Putamen (tissue), 1 donor: ENCODE data around the gene TMEM245.

Source experiments
- DNase-seq: peaks from one replicate; pipeline ENCODE4 v3.0.0-alpha.2; 2016; ENCODE audit warnings: low spot score

The TMEM245 gene

DNA sequence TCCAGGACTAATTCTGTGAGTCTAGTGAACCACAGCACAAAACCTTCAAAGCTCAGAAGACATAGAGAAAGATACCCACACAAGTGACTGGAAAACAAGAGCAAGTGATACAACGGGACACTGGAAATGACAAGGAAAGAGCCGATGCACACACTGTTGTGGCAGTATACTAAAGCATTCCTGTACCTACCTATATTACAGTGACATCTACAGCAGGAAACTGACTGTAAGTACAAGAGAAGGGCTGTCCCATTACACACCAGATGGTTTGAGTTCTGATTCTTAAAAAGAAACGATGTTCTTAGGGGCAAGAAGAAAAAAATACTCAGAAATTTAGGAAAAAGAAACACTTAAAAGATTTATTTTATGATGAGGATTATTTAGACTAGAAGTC lies 18.5 kb downstream of the TMEM245 start:
- DNase-seq: no peak

DNA sequence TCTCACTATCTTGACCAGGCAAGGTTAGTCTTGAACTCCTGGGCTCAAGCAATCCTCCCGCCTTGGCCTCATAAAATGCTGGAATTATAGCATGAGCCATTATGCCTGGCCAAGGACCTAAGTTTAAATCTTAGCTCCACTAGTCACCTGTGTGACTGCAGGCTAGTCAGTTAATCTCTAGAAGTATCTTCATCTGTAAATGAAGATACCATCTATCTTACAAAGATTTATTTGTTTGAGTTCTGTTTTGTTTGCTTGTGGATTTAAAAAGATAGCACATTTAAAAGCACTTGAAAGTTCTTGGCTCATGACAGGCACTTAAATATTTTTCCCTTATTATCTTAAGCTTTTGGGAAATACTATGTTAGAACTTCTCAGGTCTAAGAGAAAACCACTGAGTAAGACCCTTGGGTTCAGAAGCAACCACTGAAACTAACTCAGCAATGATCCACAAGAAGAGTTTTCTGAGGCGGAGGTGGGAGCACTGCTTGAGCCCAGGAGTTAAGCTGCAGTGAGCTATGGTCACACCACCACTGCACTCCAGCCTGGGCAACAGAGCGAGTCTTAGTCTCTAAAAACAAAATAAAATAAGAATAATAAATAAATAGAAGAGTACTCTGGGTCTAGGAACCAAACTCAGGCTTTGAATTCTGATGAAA lies 19.1 kb downstream of the TMEM245 start:
- DNase-seq: no peak

DNA sequence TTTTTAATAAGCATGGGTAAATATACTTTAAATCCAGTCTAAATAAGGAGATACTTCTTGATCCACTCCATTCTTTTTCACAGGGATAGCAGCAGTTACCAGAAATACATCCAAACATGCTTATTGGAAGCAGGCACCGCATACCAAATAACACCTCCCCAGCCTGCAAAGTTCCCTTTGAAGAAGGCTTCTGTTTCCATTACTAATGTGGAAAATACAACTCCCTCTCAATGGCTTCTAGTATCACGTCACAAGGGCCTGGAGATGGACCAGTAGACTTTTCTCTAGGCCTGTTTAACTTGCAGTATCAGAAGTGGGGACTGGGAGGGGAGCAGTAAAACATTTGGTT lies 20.8 kb downstream of the TMEM245 start:
- DNase-seq: no peak

DNA sequence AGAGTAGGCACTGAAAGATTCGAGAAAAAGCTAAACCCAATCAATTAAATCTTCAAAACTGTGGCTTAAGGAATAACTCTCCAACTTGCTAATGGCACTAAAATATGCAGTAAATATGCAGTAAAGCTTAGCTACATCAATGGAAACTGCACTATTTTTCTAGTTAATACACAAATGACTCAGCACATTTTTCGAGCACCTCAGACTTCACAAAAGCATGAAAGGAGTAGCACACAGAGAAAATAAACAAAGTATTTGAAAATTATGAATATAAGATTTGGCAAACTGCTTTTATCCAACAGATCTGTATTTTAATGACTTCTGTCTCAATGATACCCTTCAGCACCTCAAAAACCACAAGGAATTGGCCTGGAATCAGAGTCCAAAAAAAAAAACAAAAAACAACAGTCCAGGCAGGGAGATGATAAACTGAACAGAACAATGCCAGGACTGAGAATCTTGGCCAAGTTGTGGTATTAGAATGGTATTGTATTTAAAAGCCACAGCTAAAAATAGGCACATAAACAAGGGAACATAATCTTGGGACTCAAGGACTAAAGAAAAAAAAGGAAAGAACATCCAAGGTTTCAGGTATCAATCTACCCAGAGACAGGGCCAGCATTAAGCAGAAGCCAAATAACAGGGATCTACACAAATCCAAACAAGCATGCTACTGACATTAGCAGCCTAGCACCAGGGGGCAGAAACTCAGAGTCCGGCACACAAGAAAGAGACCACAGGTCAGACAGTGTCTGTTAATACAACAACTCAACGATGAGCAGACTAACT lies 21.4 kb downstream of the TMEM245 start:
- peak; percentile 46 for DNase-seq

DNA sequence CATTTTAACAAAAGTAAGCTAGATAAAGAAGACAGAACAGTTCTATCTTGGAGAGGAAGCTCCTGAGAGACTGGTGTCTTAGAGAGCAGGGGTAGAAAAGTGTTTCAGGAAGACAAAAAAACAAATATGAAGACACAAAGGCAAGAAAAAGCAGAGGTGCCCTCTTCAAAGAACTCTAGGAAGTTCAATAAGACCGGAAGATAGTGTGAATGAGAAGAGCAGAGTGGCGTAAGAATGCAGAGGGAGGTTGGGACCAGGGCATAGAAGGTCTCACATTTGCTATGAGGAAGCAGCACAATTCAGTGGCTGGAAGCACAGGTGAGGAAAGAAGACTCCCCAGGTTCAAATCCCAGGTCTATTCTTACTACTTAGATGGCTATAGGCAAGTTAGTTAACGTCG lies 22.6 kb downstream of the TMEM245 start:
- DNase-seq: no peak

DNA sequence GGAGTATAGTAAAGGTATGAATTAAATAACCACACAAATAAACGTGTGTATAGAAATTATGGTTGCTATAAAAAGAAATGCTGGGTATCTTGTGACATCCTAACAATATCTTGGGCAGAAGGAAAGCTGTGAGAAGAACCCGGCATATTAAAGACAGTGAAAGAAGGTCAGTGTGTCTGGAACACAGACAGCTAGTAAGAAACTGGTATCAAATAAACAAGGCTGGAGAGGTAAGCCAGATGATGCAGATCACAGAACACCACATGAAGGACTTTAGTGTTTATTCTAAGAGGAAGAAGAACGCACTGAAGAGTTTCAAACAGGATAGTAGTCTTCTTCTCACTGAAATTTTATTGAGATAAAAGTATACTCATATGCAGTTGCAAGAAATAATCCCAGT lies 24.4 kb downstream of the TMEM245 start:
- DNase-seq: no peak

DNA sequence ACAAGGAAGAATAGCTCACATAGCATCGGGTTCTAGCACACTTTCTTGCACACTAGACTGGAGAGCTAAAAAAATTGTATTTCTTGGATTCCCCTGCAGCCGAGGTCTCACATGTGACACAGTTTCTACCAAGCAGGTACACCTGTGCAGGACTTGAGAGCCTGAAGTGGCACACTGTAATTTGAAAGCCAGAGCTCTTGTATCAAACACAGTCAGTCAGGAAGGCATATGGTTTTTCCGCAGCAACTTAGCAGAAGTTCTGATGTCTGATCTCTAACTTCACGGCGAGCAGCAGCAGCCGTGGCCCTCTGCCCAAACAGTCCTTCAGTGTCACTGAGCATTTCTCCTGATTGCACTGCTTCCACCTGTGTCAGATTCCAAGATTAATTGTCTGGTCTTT lies 25.5 kb downstream of the TMEM245 start:
- no peak for DNase-seq

DNA sequence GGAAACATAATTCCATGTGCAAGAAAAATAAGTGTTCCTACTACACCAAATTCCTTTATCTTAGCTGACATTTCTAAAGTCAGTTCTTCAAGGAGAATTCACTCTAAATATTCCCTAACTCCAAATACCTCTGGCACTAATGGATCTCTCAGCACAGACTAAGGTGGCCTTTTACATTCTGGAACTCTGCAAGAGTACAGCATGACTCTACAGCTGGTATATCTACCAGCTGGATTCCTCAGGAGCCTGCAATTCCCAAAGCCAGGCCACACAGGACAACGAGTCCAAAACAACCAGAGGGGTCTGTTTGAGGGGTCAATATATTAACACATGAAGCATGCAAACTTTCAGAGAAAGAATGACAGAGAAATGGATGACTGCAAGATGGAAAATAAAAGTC lies 27.2 kb downstream of the TMEM245 start:
- no peak for DNase-seq

DNA sequence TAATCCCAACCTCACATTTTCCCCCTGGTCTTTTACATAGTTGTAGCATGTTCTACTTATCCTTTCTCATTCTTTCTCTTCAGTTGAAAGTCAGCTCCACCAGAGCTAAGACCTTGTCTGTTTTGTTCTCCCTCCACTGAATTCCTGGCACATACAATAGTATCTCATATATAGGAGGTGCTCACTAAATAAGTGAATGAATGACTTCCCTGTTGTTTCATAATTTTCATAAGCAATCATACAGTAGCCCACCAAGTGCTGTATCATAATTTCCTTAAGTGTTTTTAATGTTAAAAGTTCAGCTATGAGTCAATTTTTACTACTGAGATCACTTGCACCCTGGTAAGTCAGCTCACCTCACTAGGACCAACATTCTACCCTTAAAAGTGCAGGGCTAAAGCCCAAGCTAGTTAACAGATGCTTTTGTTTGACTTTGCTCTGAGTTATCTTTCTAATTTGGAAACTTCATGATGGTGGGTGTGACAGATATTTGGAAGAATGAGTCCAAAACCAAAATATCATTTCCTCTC lies 27.6 kb downstream of the TMEM245 start:
- DNase-seq: no peak

DNA sequence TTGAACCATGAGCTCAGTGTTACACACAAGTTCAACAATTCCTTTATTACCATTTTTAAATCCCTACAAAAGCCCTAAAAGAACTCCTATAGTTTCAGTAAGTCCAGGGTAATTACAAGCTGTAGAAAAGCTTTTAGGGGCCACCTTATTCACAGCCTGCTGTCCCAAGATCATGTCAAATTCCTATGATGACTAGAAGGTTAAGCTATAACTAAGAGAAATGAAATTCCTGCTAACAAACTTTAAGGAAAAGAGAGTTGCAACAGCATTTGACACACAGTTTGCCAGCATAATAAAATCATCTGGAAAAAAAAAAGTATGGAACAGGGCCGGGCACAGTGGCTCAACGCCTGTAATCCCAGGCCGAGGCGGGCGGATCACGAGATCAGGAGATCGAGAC lies 31.5 kb downstream of the TMEM245 start:
- DNase-seq: no peak

DNA sequence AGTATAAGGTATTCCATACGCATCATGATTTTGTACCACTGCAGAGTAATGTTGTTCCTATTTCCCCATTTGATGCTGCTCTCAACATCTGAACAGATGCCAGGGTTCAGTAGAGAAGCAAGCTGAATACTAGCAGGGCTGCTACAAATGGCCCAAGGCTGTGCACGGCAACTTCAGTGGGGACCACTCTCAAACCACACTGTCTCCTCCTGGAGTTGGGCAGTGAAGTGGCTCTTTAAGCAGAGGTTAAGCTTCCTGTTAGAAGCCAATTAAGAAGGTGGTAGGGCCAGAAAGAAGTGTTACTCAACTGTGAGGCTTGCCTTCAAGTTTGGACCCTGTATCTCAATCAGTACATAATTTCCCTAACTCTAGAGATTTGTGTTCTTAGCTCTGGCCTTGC lies 32.0 kb downstream of the TMEM245 start:
- no peak for DNase-seq

DNA sequence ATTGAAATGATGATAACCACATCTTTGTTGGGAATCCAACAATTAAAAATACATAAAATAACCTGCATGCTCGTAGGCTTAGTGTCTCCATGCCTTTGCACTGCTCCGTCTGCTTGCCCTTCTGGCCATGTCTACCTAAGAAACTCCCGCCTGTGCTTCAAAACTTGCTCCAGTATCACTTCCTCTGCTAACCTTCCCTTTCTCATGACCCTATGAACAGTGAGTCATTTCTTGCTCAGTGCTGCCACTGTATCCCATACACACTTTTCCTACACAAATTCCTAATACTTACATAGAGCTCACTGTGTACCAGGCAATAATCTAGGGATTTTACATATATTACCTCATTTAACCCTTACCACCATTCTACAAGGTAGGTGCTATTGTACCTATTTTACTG lies 33.5 kb downstream of the TMEM245 start:
- DNase-seq: no peak

DNA sequence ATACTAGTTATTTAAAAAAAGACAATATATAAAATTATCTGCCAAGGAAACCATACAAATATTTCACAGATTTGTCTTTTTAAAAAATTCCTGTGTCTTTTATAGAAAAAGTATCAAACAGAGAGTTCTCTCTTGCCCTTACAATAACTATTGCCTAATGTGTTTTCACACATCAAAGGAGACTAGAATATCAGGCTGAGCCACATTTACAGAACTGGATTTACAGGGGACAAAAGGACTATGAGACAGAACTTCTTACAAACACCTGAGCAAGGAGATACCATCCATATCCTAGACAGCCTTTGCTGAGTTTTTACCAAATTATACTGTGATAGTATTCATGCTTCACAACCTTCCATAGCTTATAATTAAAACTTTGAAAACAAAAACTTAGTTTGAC lies 34.2 kb downstream of the TMEM245 start:
- DNase-seq: no peak

DNA sequence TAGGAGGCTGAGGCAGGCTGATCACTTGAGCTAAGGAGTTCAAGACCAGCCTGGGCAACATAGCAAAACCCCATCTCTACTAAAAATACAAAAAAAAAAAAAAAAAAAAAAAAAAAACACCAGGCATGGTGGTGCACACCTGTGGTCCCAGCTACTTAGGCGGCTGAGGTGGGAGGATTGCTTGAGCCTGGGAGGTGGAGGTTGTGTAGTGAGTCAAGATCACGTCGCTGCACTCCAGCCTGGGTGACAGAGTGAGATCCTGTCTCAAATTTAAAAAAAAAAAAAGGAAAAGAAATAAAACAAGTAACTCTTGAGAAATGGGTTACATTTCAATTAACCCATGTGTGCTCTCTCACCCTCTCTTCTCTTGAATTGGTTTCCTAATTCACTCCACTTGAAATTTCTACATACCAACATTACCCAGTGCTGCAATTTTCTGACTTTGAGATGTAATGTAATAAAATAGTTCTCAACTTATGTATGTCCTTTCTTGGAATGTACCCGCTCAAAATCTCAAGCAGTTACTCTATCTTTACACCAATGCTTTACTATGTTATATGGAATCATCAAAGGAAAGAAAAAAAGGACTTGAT lies 35.8 kb downstream of the TMEM245 start:
- no peak for DNase-seq

DNA sequence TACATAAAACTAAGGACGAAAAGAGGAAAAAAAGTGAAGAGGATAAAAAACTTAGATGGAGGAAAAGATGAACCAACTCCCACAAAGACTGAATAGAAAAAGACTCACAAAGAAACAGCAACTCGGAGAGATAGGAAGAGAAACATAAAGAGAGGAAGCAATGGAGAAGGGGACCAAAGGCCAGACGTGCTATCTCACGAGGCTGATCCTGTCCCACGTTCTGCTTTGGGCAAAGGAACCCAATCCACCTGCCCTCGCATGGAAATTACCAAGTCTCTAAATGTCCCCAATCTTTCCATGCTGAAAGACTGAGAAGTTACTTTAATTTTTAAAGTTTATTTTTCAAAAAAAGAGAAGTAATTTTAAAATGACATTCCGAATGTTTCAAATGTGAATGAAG lies 36.6 kb downstream of the TMEM245 start:
- no peak for DNase-seq

DNA sequence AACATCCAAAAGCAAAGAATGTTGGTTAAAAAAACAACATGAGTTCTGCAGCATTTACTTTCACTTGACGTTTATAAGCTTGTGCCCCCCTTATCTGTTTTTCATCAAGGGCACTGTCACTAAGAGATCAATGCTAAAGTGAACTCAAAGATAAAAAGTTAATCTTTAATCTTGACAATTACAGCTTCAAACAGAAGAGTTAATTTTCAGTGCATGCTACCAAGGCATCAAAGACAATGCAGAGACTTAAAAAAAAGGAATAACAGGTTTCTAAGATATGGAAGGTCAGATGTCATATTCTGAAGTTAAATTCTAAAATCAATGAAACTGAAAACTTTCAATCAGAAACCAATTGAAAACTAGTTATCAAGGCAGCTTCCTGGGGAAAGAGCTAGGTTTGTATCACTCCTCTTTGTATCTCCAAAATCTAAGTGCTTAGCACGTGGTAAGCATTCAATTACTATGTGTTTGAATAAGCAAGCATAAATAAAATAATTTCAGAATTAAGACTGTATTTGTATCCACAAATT lies 37.6 kb downstream of the TMEM245 start:
- DNase-seq: no peak

DNA sequence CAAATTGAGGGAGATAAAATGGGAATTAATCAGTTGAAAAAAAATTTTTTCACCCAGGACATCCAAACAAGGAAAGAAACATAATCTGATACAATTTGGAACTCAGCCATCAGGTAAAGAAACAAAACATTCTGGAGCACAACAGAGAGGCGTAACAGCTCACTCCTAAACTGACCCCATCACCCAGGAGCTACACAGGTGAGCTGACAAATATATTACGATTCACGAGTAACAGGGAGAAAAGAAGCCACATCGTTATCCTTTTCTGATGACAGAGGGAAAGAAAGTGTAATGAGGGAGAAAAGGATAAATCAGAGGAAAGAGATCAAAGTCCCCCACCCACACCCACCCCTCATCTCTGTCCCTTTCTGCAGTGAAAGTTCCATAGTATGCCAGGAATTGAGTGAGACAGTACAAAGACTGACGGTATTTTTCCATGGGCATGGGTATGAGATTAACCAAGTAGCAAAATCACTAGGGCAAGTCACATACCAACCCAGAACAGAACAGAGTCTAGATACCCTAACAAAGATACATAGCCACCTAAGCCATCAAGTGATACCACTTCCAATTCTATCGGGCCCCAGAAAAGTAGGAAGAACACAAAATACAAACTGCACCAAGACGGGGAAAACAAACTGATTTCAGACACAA lies 45.4 kb downstream of the TMEM245 start:
- no peak for DNase-seq

DNA sequence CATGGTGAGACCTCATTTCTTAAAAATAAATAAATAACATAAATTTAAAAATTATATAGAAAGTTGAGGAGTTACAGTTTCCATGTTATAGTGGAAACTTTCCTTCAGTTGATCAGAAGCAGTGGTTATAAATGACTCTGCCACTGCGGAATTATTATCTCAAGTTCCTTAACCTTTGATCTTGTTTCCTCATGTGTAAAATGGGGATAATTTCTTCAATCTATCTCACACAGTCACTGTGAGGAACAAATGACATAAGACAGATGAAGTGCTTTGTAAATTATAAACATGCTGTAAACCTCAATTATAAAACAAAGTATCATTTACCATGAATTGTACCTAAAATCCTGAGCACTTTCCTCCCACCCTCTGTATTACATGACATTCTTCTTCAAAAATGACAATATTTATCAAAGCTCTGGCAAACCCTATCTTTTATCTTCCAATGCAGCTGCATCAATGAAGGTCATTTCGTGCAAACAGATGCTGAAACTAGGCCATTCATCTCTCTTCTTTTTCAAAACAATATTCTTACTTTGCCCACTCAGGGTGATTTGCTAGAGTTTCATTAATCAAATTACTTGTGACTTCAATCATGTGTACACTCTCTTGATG lies 46.8 kb downstream of the TMEM245 start:
- DNase-seq: no peak

DNA sequence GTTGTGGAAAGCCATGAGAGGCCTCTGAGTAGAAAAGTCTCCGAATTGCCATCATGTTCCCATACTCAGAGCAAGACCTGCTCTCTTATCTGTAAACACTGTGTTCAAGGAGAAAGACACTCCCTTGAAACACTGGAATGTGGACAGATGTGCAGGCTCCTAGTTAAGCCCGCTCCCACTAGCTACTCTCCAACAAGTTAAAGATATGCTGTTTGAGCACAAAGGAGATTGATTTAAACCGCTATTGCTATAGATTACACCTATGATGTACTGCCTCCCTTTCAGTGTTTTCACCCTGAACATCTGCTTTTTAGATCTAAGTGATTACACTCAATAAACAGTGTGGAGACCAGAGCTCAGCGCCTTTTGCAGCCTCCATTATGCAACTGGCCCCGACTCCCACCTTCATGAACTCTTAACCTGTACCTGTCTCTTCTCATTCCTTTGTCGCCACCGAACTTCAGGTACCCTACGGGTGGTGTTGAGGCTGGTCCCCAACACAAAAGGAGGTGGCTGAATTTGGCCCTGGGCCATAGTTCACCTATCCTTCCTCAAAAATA lies 47.5 kb downstream of the TMEM245 start:
- no peak for DNase-seq

DNA sequence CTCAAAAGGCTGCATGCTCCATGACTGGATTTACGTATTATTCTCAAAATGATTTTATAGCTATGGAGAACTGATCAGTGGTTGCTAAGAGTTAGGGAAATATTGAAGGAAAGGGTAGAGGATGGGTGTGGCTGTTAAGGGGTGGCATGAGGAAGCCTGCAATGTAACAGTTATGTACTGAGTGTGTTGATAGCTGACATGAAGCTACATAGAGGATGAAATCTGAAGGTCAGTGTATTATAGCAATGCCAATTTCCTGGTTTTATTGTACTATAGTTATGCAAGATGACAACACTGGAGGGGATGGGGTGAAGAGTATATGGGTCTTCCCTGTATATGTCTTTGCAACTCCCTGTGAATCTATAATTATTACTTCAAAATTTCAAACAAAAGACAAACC lies 51.0 kb downstream of the TMEM245 start:
- DNase-seq: no peak

DNA sequence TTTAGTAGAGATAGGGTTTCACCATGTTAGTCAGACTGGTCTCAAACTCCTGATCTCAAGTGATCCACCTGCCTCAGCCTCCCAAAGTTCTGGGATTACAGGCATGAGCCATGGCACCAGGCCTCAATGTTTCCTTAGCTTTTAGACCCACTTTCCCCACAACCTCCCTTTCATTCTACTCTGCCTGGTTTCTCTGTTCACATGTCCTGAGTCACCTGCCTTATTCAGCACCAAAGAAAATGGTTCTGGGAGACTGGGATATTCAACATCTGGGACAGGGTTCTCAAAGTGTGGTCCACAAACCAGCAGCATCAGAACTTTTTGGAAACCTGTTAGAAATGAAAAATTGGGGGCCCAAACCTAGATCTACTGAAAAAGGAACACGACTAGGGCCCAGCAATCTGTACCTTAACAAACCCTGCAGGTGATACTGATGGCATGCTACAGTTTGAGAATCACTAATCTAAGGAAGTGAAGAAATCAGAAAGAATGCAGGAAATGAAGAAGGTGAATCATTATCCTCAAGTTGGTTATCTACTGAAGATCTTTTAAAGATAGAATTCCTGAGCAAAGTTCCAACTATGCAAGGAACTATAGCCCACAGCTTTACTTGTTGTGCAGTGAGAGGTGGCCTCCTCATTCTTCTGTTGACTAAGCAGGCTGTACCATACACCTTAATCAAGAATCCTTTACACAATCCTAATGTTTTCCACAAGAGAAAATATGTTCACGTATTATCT lies 54.6 kb downstream of the TMEM245 start:
- no peak for DNase-seq
